IMR-90 (cell line): ENCODE measurements around the gene EVA1C. TPM values are rescaled to one million over a fixed set of nuclear protein-coding genes. Genes with fewer than 3 reads are reported as not detected.

Experiments used
- ATAC-seq: fragments of 200-7000 bp; cut with Tn5 transposase; 2 replicates; pipeline ENCODE4 v1.9.1; 2020; ENCODE audit warnings: low read depth, mild to moderate bottlenecking, moderate library complexity
- BruUV-seq: library from RNA; stranded (reverse); fragments of 400-500 nt; replicated peaks from 2 replicates; lab custom pipeline; 2021; lab: Mats Ljungman, UMichigan
- CTCF ChIA-PET: fragments of 300-600 bp; formaldehyde crosslinking; extraction: SDS; loops from one replicate; lab custom pipeline; 2021; ENCODE audit warnings: antibody characterized with exemption; lab: Yijun Ruan, JAX
- POLR2A ChIA-PET: fragments of 300-600 bp; sonication (Branson Sonifier 250); formaldehyde crosslinking; loops from one replicate; lab custom pipeline; 2022; ENCODE audit warnings: antibody characterized with exemption; ENCODE audit not compliant: unreplicated experiment; lab: Charles Lee
- DNase-seq: peaks from one replicate; pipeline ENCODE4 v3.0.0; 2013
- H2AFZ ChIP-seq: replicated peaks from 2 replicates; pipeline ENCODE3; 2013; ENCODE audit warnings: low read length, mild to moderate bottlenecking; ENCODE audit not compliant: poor library complexity
- H2AK5ac ChIP-seq: 2 replicates; pipeline ENCODE4 v1.6.1; 2013; ENCODE audit warnings: low read depth, low read length, inconsistent platforms
- H2AK9ac ChIP-seq: replicated peaks from 2 replicates; pipeline ENCODE3; 2013; ENCODE audit warnings: mild to moderate bottlenecking, low read depth, low read length, moderate library complexity; ENCODE audit not compliant: poor library complexity
- H2BK120ac ChIP-seq: 2 replicates; pipeline ENCODE4 v1.6.1; 2013; ENCODE audit warnings: low read depth, low read length, inconsistent platforms
- H2BK15ac ChIP-seq: 3 replicates; pipeline ENCODE4 v1.6.1; 2013; ENCODE audit warnings: low read depth, low read length, inconsistent platforms
- H2BK20ac ChIP-seq: 2 replicates; pipeline ENCODE4 v1.6.1; 2013; ENCODE audit warnings: low read depth, mild to moderate bottlenecking, inconsistent platforms, low read length, moderate library complexity
- H2BK5ac ChIP-seq: 2 replicates; pipeline ENCODE4 v1.6.1; 2013; ENCODE audit warnings: mild to moderate bottlenecking, low read depth, low read length, inconsistent platforms; ENCODE audit not compliant: poor library complexity, severe bottlenecking
- H3K14ac ChIP-seq: replicated peaks from 2 replicates; pipeline ENCODE4 v1.6.1; 2013; ENCODE audit warnings: low read depth, low read length, inconsistent platforms
- H3K18ac ChIP-seq: 2 replicates; pipeline ENCODE4 v1.6.1; 2013; ENCODE audit warnings: low read depth, low read length, control low read depth
- H3K23ac ChIP-seq: 2 replicates; pipeline ENCODE4 v1.6.1; 2013; ENCODE audit warnings: low read depth, low read length, inconsistent platforms
- H3K27ac ChIP-seq: 2 replicates; pipeline ENCODE4 v1.5.1; 2013; ENCODE audit warnings: mild to moderate bottlenecking, control low read depth, low read length; ENCODE audit not compliant: insufficient read depth
- H3K27me3 ChIP-seq: 2 replicates; pipeline ENCODE4 v1.6.1; 2013; ENCODE audit warnings: low read length; ENCODE audit not compliant: control insufficient read depth, insufficient read depth
- H3K36me3 ChIP-seq: 2 replicates; pipeline ENCODE4 v1.6.1; 2013; ENCODE audit warnings: low read length, mixed read lengths; ENCODE audit not compliant: control insufficient read depth, insufficient read depth
- H3K4ac ChIP-seq: 2 replicates; pipeline ENCODE4 v1.6.1; 2013; ENCODE audit warnings: low read depth, low read length, inconsistent platforms
- H3K4me1 ChIP-seq: 2 replicates; pipeline ENCODE4 v1.6.1; 2013; ENCODE audit warnings: low read length, mixed read lengths; ENCODE audit not compliant: control insufficient read depth, insufficient read depth
- H3K4me2 ChIP-seq: 2 replicates; pipeline ENCODE4 v1.6.1; 2013; ENCODE audit warnings: low read depth, mild to moderate bottlenecking, control low read depth, low read length, moderate library complexity
- H3K4me3 ChIP-seq: 2 replicates; pipeline ENCODE4 v1.5.1; 2013; ENCODE audit warnings: low read depth, mild to moderate bottlenecking, control low read depth, low read length, moderate library complexity; ENCODE audit not compliant: insufficient read depth
- H3K56ac ChIP-seq: 2 replicates; pipeline ENCODE4 v1.6.1; 2013; ENCODE audit warnings: low read length, inconsistent platforms; ENCODE audit not compliant: insufficient read depth; ENCODE audit errors: extremely low read depth
- H3K79me1 ChIP-seq, 2 experiments: 2 replicates each; pipeline ENCODE4 v1.6.1; 2013; ENCODE audit warnings: low read length in 2 of 2, inconsistent platforms in 1 of 2, low read depth in 1 of 2
- H3K9ac ChIP-seq: 2 replicates; pipeline ENCODE4 v1.6.1; 2013; ENCODE audit warnings: low read depth, low read length, control low read depth
- H3K9me1 ChIP-seq: 2 replicates; pipeline ENCODE4 v1.6.1; 2013; ENCODE audit warnings: low read length, inconsistent platforms; ENCODE audit not compliant: insufficient read depth
- H3K9me3 ChIP-seq: 2 replicates; pipeline ENCODE4 v1.6.1; 2013; ENCODE audit warnings: low read length; ENCODE audit not compliant: control insufficient read depth, insufficient read depth
- H4K20me1 ChIP-seq: 2 replicates; pipeline ENCODE4 v1.6.1; 2013; ENCODE audit warnings: low read length, inconsistent platforms; ENCODE audit not compliant: insufficient read depth
- H4K5ac ChIP-seq: 2 replicates; pipeline ENCODE4 v1.6.1; 2013; ENCODE audit warnings: mild to moderate bottlenecking, low read depth, low read length, control low read depth
- H4K8ac ChIP-seq, 2 experiments: 2 replicates each; pipeline ENCODE4 v1.6.1; 2013; ENCODE audit warnings: low read depth in 2 of 2, low read length in 2 of 2, control low read depth in 1 of 2, inconsistent platforms in 1 of 2
- H4K91ac ChIP-seq: 2 replicates; pipeline ENCODE4 v1.6.1; 2013; ENCODE audit warnings: low read depth, low read length, inconsistent platforms; ENCODE audit not compliant: insufficient read depth
- BHLHE40 ChIP-seq: fragments of 150-350 bp; IDR thresholded peaks from 2 replicates; pipeline ENCODE4 v1.6.1; 2016; ENCODE audit warnings: mild to moderate bottlenecking, low read depth, low read length
- CEBPB ChIP-seq: IDR thresholded peaks from 2 replicates; pipeline ENCODE4 v1.6.1; 2012; ENCODE audit warnings: low read depth, low read length, improper control_type of control experiment
- CHD1 ChIP-seq: IDR thresholded peaks from 2 replicates; pipeline ENCODE4 v1.6.1; 2012; ENCODE audit warnings: low read depth, low read length, improper control_type of control experiment
- FOS ChIP-seq: fragments of 150-350 bp; IDR thresholded peaks from 2 replicates; pipeline ENCODE4 v1.6.1; 2016; ENCODE audit warnings: low read depth, low read length
- MAFK ChIP-seq: IDR thresholded peaks from 2 replicates; pipeline ENCODE4 v1.6.1; 2012; ENCODE audit warnings: low read depth, low read length, improper control_type of control experiment
- MAZ ChIP-seq: IDR thresholded peaks from 2 replicates; pipeline ENCODE4 v1.6.1; 2012; ENCODE audit warnings: low read depth, mild to moderate bottlenecking, low read length, improper control_type of control experiment, moderate library complexity, borderline replicate concordance
- MXI1 ChIP-seq: IDR thresholded peaks from 2 replicates; pipeline ENCODE4 v1.6.1; 2012; ENCODE audit warnings: low read depth, mild to moderate bottlenecking, low read length, moderate library complexity, borderline replicate concordance
- NFE2L2 ChIP-seq: fragments of 150-350 bp; IDR thresholded peaks from 2 replicates; pipeline ENCODE4 v1.6.1; 2016; ENCODE audit warnings: low read depth, mild to moderate bottlenecking, low read length
- POLR2A ChIP-seq: IDR thresholded peaks from 2 replicates; pipeline ENCODE4 v1.6.1; 2012; ENCODE audit warnings: mild to moderate bottlenecking, low read depth, low read length
- RAD21 ChIP-seq: IDR thresholded peaks from 2 replicates; pipeline ENCODE4 v1.6.1; 2012; ENCODE audit warnings: low read length, improper control_type of control experiment
- RCOR1 ChIP-seq: IDR thresholded peaks from 2 replicates; pipeline ENCODE4 v1.6.1; 2012; ENCODE audit warnings: mild to moderate bottlenecking, low read length, improper control_type of control experiment; ENCODE audit not compliant: insufficient replicate concordance
- RFX5 ChIP-seq: IDR thresholded peaks from 2 replicates; pipeline ENCODE4 v1.8.0; 2012; ENCODE audit warnings: low read depth, mild to moderate bottlenecking, low read length, moderate library complexity
- SMC3 ChIP-seq: fragments of 150-350 bp; IDR thresholded peaks from 2 replicates; pipeline ENCODE4 v1.6.1; 2016; ENCODE audit warnings: low read depth, mild to moderate bottlenecking, antibody characterized with exemption, low read length, moderate library complexity
- WGBS, 2 experiments: methylation state at CpG; one replicate each; pipeline versions ENCODE4 v1.1.5 to v1.1.7; 2013; ENCODE audit warnings: missing lambda C conversion rate in 2 of 2; ENCODE audit not compliant: insufficient read length in 1 of 2; ENCODE audit errors: extremely low coverage in 2 of 2; 5-methylcytosine and 5-hydroxymethylcytosine counted together
- dilution Hi-C: fragments of 300-500 bp; cut with HindIII; formaldehyde crosslinking; loops from one replicate; pipeline ENCODE4 v1.14.3; 2018; ENCODE audit warnings: low sequenced_read_pairs; ENCODE audit not compliant: unreplicated experiment
- in situ Hi-C: fragments of 300-500 bp; cut with MboI; formaldehyde crosslinking; loops from 3 replicates; pipeline ENCODE4 v1.14.3; 2019; ENCODE audit warnings: low sequenced_read_pairs, inconsistent platforms, mixed read lengths
- intact Hi-C: fragments of 100-400 bp; cut with micrococcal nuclease; formaldehyde crosslinking; loops from 2 replicates; pipeline ENCODE4 v1.10.0; 2022
- polyA plus RNA-seq, 3 experiments: library from polyadenylated mRNA; depleted of rRNA; stranded (reverse); fragments of >200 nt; gene quantifications; 2 replicates each; pipeline ENCODE4 v1.2.3, GENCODE V29; 2012; ENCODE audit warnings: low replicate concordance in 1 of 3
- total RNA-seq: library from RNA; depleted of rRNA; stranded (reverse); fragments of >200 nt; gene quantifications from 2 replicates; pipeline ENCODE4 v1.2.3, GENCODE V29; 2012
- TF ChIP-seq, protein P1 (sequence below): fragments of 150-350 bp; IDR thresholded peaks from 2 replicates; pipeline ENCODE4 v1.6.1; 2016; ENCODE audit warnings: low read depth, mild to moderate bottlenecking, low read length, moderate library complexity, borderline replicate concordance
- TF ChIP-seq, protein P2 (sequence below): conservative IDR thresholded peaks from 2 replicates; pipeline ENCODE4 v1.5.1; 2012; ENCODE audit warnings: mild to moderate bottlenecking, low read depth, low read length, improper control_type of control experiment
- TF ChIP-seq, protein P3 (sequence below): fragments of 150-350 bp; IDR thresholded peaks from 2 replicates; pipeline ENCODE4 v1.6.1; 2017; ENCODE audit warnings: mild to moderate bottlenecking, antibody characterized with exemption, low read length, low read depth

EVA1C gene
- total and polyA plus RNA-seq, 2 of the 4 experiments (the other 2 are of a cell fraction) = 0.72 to 1.1 TPM

DNA sequence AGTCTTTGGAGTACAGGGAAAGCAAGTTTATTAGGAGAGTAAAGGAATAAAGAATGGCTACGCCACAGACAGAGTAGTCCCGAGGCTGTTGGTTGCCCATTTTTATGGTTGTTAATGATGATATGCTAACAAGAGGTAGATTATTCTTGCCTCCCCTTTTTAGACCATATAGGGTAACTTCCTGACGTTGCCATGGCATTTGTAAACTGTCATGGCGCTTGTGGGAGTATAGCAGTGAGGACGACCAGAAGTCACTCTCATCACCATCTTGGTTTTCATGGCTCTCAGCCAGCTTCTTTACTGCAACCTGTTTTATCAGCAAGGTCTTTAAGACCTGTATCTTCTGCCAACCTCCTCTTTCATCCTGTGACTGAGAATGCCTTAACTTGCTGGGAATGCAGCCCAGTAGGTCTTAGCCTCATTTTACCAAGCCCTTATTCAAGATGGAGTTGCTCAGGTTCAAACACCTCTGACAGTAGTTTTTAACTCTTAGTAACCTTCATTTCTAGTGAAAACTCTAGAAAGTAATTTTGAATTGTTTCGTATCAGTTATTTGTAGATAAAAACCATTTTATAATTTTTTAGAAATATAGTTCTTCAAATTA is 146.6 kb downstream of the EVA1C start:
- H3K79me1 ChIP-seq = no peaks in the 10 kb centered on the region
- WGBS, 2 experiments = no CpG with 5 or more reads among the region's 6 CpGs
- no peak overlapping the region for H3K27ac ChIP-seq

More for the DNA sequence above, 146.6 kb downstream of the EVA1C start:
- TF ChIP-seq MXI1 = no peak
- no peak for TF ChIP-seq CEBPB
- TF ChIP-seq FOS = no peak
- TF ChIP-seq SMC3 = no peak
- TF ChIP-seq MAFK = no peak
- TF ChIP-seq, protein P1, sequence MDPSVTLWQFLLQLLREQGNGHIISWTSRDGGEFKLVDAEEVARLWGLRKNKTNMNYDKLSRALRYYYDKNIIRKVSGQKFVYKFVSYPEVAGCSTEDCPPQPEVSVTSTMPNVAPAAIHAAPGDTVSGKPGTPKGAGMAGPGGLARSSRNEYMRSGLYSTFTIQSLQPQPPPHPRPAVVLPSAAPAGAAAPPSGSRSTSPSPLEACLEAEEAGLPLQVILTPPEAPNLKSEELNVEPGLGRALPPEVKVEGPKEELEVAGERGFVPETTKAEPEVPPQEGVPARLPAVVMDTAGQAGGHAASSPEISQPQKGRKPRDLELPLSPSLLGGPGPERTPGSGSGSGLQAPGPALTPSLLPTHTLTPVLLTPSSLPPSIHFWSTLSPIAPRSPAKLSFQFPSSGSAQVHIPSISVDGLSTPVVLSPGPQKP = no peak
- no peak for TF ChIP-seq CHD1
- no peak for TF ChIP-seq NFE2L2
- no peak for TF ChIP-seq BHLHE40
- TF ChIP-seq RCOR1 = no peak
- TF ChIP-seq RAD21 = no peak
- TF ChIP-seq, protein P2, sequence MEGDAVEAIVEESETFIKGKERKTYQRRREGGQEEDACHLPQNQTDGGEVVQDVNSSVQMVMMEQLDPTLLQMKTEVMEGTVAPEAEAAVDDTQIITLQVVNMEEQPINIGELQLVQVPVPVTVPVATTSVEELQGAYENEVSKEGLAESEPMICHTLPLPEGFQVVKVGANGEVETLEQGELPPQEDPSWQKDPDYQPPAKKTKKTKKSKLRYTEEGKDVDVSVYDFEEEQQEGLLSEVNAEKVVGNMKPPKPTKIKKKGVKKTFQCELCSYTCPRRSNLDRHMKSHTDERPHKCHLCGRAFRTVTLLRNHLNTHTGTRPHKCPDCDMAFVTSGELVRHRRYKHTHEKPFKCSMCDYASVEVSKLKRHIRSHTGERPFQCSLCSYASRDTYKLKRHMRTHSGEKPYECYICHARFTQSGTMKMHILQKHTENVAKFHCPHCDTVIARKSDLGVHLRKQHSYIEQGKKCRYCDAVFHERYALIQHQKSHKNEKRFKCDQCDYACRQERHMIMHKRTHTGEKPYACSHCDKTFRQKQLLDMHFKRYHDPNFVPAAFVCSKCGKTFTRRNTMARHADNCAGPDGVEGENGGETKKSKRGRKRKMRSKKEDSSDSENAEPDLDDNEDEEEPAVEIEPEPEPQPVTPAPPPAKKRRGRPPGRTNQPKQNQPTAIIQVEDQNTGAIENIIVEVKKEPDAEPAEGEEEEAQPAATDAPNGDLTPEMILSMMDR = no peak
- no peak for TF ChIP-seq POLR2A
- TF ChIP-seq, protein P3, sequence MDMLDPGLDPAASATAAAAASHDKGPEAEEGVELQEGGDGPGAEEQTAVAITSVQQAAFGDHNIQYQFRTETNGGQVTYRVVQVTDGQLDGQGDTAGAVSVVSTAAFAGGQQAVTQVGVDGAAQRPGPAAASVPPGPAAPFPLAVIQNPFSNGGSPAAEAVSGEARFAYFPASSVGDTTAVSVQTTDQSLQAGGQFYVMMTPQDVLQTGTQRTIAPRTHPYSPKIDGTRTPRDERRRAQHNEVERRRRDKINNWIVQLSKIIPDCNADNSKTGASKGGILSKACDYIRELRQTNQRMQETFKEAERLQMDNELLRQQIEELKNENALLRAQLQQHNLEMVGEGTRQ = no peak
- no peak for TF ChIP-seq RFX5
- no peak for TF ChIP-seq MAZ
- Histone ChIP-seq H3K36me3 (no peaks in the 10 kb centered on the region), H3K14ac (no peak overlapping the region), H2BK15ac (no peak overlapping the region), H4K91ac (no peak overlapping the region), H2AFZ (no peak overlapping the region), H3K27me3 (no peaks in the 10 kb centered on the region), H3K4me3 (no peak overlapping the region), H4K5ac (no peak overlapping the region), H3K4ac (no peak overlapping the region), H3K9ac (no peak overlapping the region), H3K9me1 (no peaks in the 10 kb centered on the region), H3K9me3 (no peaks in the 10 kb centered on the region), H4K20me1 (no peaks in the 10 kb centered on the region), H3K4me2 (no peak overlapping the region), H3K18ac (no peak overlapping the region), H2BK5ac (no peak overlapping the region), H2AK9ac (no peak overlapping the region), H3K23ac (no peak overlapping the region), H2BK20ac (no peak overlapping the region), H2AK5ac (no peak overlapping the region), H4K8ac (no peak overlapping the region), H3K4me1 (no peaks in the 10 kb centered on the region; the same call in 1 of the 2 replicates), H3K56ac (no peak overlapping the region), H2BK120ac (no peak overlapping the region)
- dilution Hi-C loops (no loop called here), intact Hi-C loops (no loop called here), in situ Hi-C loops (no loop called here)
- ATAC-seq (no peak), DNase-seq (no peak)
- BruUV-seq = no TSS peak
- ChIA-PET CTCF (no interaction called here), POLR2A (no interaction called here)
